MM.1S (cell line): ENCODE data around the gene SLIT3.
A peak's percentile ranks its signal among the peaks of the same experiment; 100 is the strongest.

Source experiments
- DNase-seq: peaks from one replicate; pipeline ENCODE4 v3.0.0-alpha.2; 2015
- H2AFZ ChIP-seq: fragments of 300-600 bp; sonication (generic); 2 replicates; pipeline ENCODE4 v1.6.0; 2016; ENCODE audit warnings: antibody characterized with exemption, low read length
- H3F3A ChIP-seq: fragments of 300-600 bp; sonication (generic); 2 replicates; pipeline ENCODE4 v1.6.1; 2016; ENCODE audit warnings: mild to moderate bottlenecking, antibody characterized with exemption, low read length, moderate library complexity, mixed read lengths; ENCODE audit not compliant: insufficient read depth
- H3K27ac ChIP-seq: fragments of 300-600 bp; sonication (generic); 2 replicates; pipeline ENCODE4 v1.5.1; 2016; ENCODE audit warnings: mild to moderate bottlenecking, low read length
- H3K27me3 ChIP-seq: fragments of 300-600 bp; sonication (generic); replicated peaks from 2 replicates; pipeline ENCODE4 v1.6.0; 2016; ENCODE audit warnings: low read length; ENCODE audit not compliant: insufficient read depth
- H3K36me3 ChIP-seq: fragments of 300-600 bp; sonication (generic); replicated peaks from 2 replicates; pipeline ENCODE4 v1.6.1; 2016; ENCODE audit warnings: mild to moderate bottlenecking, low read length, mixed read lengths; ENCODE audit not compliant: insufficient read depth
- H3K4me1 ChIP-seq: fragments of 300-600 bp; sonication (generic); 2 replicates; pipeline ENCODE4 v1.6.1; 2016; ENCODE audit warnings: low read length, mixed read lengths
- H3K4me2 ChIP-seq: fragments of 300-600 bp; sonication (generic); 2 replicates; pipeline ENCODE4 v1.6.0; 2016; ENCODE audit warnings: low read depth, low read length
- H3K4me3 ChIP-seq: fragments of 300-600 bp; sonication (generic); 2 replicates; pipeline ENCODE4 v1.5.1; 2016; ENCODE audit warnings: low read length, mixed read lengths
- H3K79me2 ChIP-seq: fragments of 300-600 bp; sonication (generic); 2 replicates; pipeline ENCODE4 v1.6.1; 2016; ENCODE audit warnings: mixed run types, low read length, mixed read lengths
- H3K9ac ChIP-seq: fragments of 300-600 bp; sonication (generic); 2 replicates; pipeline ENCODE4 v1.6.1; 2016; ENCODE audit warnings: low read length, mixed read lengths
- H3K9me2 ChIP-seq: fragments of 300-600 bp; sonication (generic); replicated peaks from 2 replicates; pipeline ENCODE4 v1.6.1; 2016; ENCODE audit warnings: mild to moderate bottlenecking, low read length, mixed read lengths; ENCODE audit not compliant: insufficient read depth
- H3K9me3 ChIP-seq: fragments of 300-600 bp; sonication (generic); replicated peaks from 2 replicates; pipeline ENCODE4 v1.6.1; 2016; ENCODE audit warnings: mild to moderate bottlenecking, low read length, mixed read lengths; ENCODE audit not compliant: insufficient read depth
- H4K20me1 ChIP-seq: fragments of 300-600 bp; sonication (generic); 2 replicates; pipeline ENCODE4 v1.6.1; 2016; ENCODE audit warnings: mild to moderate bottlenecking, low read length, moderate library complexity, mixed read lengths; ENCODE audit not compliant: insufficient read depth
- CTCF ChIP-seq: fragments of 300-600 bp; sonication (generic); IDR thresholded peaks from 2 replicates; pipeline ENCODE4 v1.5.1; 2016; ENCODE audit warnings: antibody characterized with exemption, low read length, mixed read lengths
- EZH2 ChIP-seq: fragments of 300-600 bp; sonication (generic); optimal IDR thresholded peaks from 2 replicates; pipeline ENCODE3; 2017; ENCODE audit warnings: low read depth, mild to moderate bottlenecking, antibody characterized with exemption, low read length, mixed read lengths
- EZH2phosphoT487 ChIP-seq: fragments of 300-600 bp; sonication (generic); IDR thresholded peaks from 2 replicates; pipeline ENCODE4 v1.6.1; 2018; ENCODE audit warnings: antibody characterized with exemption, low read length

SLIT3 gene

GRCh38 chr5:168987543-168988300 is 313.2 kb downstream of the SLIT3 start:
- Histone ChIP-seq H3K4me1 (peaks cover 8% of the 10 kb centered on the region), H4K20me1 (no peaks in the 10 kb centered on the region), H3K9me2 (no peaks in the 10 kb centered on the region), H3K9me3 (no peaks in the 10 kb centered on the region), H3K4me3 (no peak overlapping the region), H3K27me3 (no peaks in the 10 kb centered on the region), H3K36me3 (no peaks in the 10 kb centered on the region), H3K9ac (no peak overlapping the region), H3F3A (no peaks in the 10 kb centered on the region), H3K79me2 (no peaks in the 10 kb centered on the region), H2AFZ (no peak overlapping the region), H3K27ac (no peak overlapping the region), H3K4me2 (peak overlapping the region; percentile 25; the same call in 1 of the 2 replicates)
- TF ChIP-seq EZH2, result no peak
- TF ChIP-seq CTCF, result peak; percentile 94
- TF ChIP-seq EZH2phosphoT487, result no peak
- DNase-seq, result peak; percentile 46

DNA sequence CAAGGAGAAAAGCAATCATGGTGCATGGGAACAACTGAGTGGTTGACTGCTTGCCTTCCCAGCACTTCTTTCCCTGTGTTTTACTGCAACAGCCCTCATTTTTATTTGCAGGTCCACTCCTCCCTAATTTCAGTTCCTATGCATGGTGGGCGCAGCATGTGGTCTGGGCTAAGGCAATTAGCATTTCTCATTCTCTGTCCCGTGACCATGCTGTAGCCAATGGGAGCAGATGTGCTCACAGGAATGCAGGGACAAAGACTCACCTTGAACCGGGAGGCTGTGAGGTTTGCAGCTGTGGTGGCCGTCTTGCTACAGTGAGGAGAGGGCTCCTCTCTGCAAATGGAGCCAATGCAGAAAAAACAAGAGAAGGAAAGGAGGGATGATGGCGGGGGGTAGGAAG is 315.5 kb downstream of the SLIT3 start:
- DNase-seq, result no peak
- no peak overlapping the region for H2AFZ ChIP-seq
- no peaks in the 10 kb centered on the region for H3K27me3 ChIP-seq
- no peak overlapping the region for H3K27ac ChIP-seq
- no peaks in the 10 kb centered on the region for H3F3A ChIP-seq
- no peak overlapping the region for H3K9ac ChIP-seq
- H3K9me3 ChIP-seq, result no peaks in the 10 kb centered on the region
- no peak for TF ChIP-seq CTCF
- no peak for TF ChIP-seq EZH2phosphoT487
- no peak for TF ChIP-seq EZH2
- H3K79me2 ChIP-seq, result no peaks in the 10 kb centered on the region
- no peaks in the 10 kb centered on the region for H3K9me2 ChIP-seq
- no peaks in the 10 kb centered on the region for H3K36me3 ChIP-seq
- H3K4me3 ChIP-seq, result no peak overlapping the region
- H4K20me1 ChIP-seq, result no peaks in the 10 kb centered on the region
- peaks cover 8% of the 10 kb centered on the region for H3K4me1 ChIP-seq
- no peak overlapping the region for H3K4me2 ChIP-seq

DNA sequence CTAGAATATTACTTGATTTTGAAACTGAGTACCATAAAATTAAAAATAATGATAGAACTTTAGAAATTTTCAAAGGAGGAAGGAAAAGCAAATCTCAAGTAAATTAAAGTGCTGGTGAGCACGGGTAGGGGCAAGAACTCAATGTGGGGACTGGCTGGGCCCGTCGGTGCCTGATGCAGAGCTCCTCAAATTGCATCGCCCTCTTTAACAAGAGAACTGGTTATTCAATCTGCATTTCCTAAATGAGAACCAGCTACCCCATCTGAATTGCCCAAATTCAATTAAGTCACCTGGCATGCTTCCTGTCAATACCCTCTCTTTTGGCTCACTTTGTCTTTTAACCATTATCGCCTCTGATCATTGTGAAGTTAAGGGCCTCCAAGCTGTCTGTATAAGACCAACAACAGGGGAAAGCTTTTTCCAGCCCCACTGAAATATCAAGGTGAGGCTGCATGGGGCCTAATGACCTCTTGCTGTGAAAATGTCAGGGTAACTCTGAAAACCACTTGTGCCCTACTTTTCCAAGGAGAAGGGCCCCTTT is 316.7 kb downstream of the SLIT3 start:
- no peak overlapping the region for H3K4me3 ChIP-seq
- no peaks in the 10 kb centered on the region for H3K79me2 ChIP-seq
- no peak overlapping the region for H3K4me2 ChIP-seq
- no peak overlapping the region for H2AFZ ChIP-seq
- DNase-seq, result no peak
- no peaks in the 10 kb centered on the region for H3K4me1 ChIP-seq
- TF ChIP-seq EZH2 (no peak), CTCF (no peak), EZH2phosphoT487 (no peak)
- H3K27me3 ChIP-seq, result no peaks in the 10 kb centered on the region
- no peaks in the 10 kb centered on the region for H3K9me3 ChIP-seq
- H3K9ac ChIP-seq, result no peak overlapping the region
- no peaks in the 10 kb centered on the region for H3K36me3 ChIP-seq
- no peaks in the 10 kb centered on the region for H4K20me1 ChIP-seq
- no peak overlapping the region for H3K27ac ChIP-seq
- H3K9me2 ChIP-seq, result no peaks in the 10 kb centered on the region
- no peaks in the 10 kb centered on the region for H3F3A ChIP-seq
